Pancreas (tissue), 10 donors: ENCODE measurements around the gene SPNS2. TPM values are rescaled to one million over a fixed set of nuclear protein-coding genes. Genes with fewer than 3 reads are reported as not detected.
A peak's percentile ranks its signal among the peaks of the same experiment; 100 is the strongest.

ENCODE experiments used
- ATAC-seq, 4 donors: fragments of 200-7000 bp; cut with Tn5 transposase; one replicate each; pipeline versions ENCODE4 v1.8.0 to v1.9.1; 2020; ENCODE audit warnings: mild to moderate bottlenecking in 4 of 4, moderate library complexity in 4 of 4
- DNase-seq, 6 donors: peaks; one replicate each; pipeline ENCODE4 v3.0.0-alpha.2; 2020
- FAIRE-seq: peaks from 2 replicates; lab custom pipeline; 2012; peaks lifted over from hg19 to GRCh38; lab: Jason Lieb, UNC
- H3K27ac ChIP-seq, 4 donors: fragments of 200-600 bp; sonication (generic); 1 replicate in 3 of 4; 2 replicates in 1 of 4; pipeline versions ENCODE4 v1.5.0 to v1.8.0; 2020
- H3K27me3 ChIP-seq, 4 donors: fragments of 200-600 bp; one replicate each; pipeline ENCODE4 v1.8.0; 2021
- H3K36me3 ChIP-seq, 3 donors: fragments of 200-600 bp; sonication (generic) in 1 of 3; one replicate each; pipeline versions ENCODE4 v1.5.0 to v1.8.0; 2020 to 2021
- H3K4me1 ChIP-seq, 3 donors: fragments of 200-600 bp; one replicate each; pipeline ENCODE4 v1.8.0; 2021
- H3K4me3 ChIP-seq, 4 donors: fragments of 200-600 bp; sonication (generic) in 2 of 4; one replicate each; pipeline versions ENCODE4 v1.5.0 to v1.8.0; 2020 to 2021
- H3K9me3 ChIP-seq, 4 donors: fragments of 200-600 bp; one replicate each; pipeline ENCODE4 v1.8.0; 2021
- CTCF ChIP-seq, 4 donors: fragments of 200-600 bp; sonication (generic) in 3 of 4; IDR thresholded peaks; one replicate each; pipeline versions ENCODE4 v1.5.0 to v1.8.0; 2021; ENCODE audit warnings: antibody characterized with exemption in 4 of 4
- WGBS, 2 donors: extraction: QIAGEN DNeasy Blood & Tissue Kit; methylation state at CpG; one replicate each; pipeline ENCODE4 v1.1.7; 2013; 5-methylcytosine and 5-hydroxymethylcytosine counted together
- intact Hi-C, 3 donors: fragments of 100-400 bp; cut with DNase I; formaldehyde crosslinking; loops; one replicate each; pipeline versions ENCODE4 v1.11.1 to v1.14.2; 2022
- polyA plus RNA-seq, 2 donors: library from polyadenylated mRNA; stranded (reverse); fragments of 200-250 nt; gene quantifications; one replicate each; pipeline ENCODE4 v1.2.3, GENCODE V29; 2013
- total RNA-seq, 6 donors: library from RNA; stranded (reverse); fragmentation: NEBNext Ultra II Directional in 4 of 6; extraction: Animal tissue kit (Norgen Biotek cat#: 25700) in 4 of 6; gene quantifications; one replicate each; pipeline versions ENCODE4 v1.2.1 to v1.2.4, GENCODE V29; 2021 to 2023
- donor health status: healthy with polysubstance abuse.
- donor health status: DM: no; HTN: no; CAD: no; lungs with moderate emphysema.
- donor health status: DM: no; HTN: no; CAD: no.
- donor health status: control.
- donor health status: control.
- donor health status: Bipolar disorder and iron deficiency.
- donor health status: DM: yes; HTN: yes; CAD: no.
- donor health status: DM: no; HTN: no; CAD: no.
- donor health status: DM: no; HTN: no; CAD: no.
- donor health status: DM: yes; HTN: yes; CAD: no.

Gene SPNS2
- total and polyA plus RNA-seq, 8 donors: 7.6 to 51.7 (median 20.8) TPM

GRCh38 chr17:4515501-4515900, 16.8 kb downstream of the SPNS2 start:
- peaks cover 24 to 48% (median 44%) of the 10 kb centered on the region in 3 donors for H3K4me1 ChIP-seq
- TF ChIP-seq CTCF (IDR thresholded peaks at IDR 0.05): no peak
- no peaks in the 10 kb centered on the region for H3K27me3 ChIP-seq
- FAIRE-seq (no peak), ATAC-seq (peak; percentile 83 to 89 (median 86)), DNase-seq (peak; percentile 87 to 99 (median 95))
- no peak overlapping the region for H3K4me3 ChIP-seq
- 21 to 22% methylated on average over 5 of the region's 5 CpGs for WGBS, 2 donors
- intact Hi-C loops: no loop called here
- H3K9me3 ChIP-seq: no peaks in the 10 kb centered on the region
- no peaks in the 10 kb centered on the region for H3K36me3 ChIP-seq
- peak overlapping the region; percentile 58 to 86 (median 71) for H3K27ac ChIP-seq

GRCh38 chr17:4516735-4517134, 18.1 kb downstream of the SPNS2 start:
- H3K4me1 ChIP-seq: peaks cover 29 to 56% (median 44%) of the 10 kb centered on the region in 3 donors
- FAIRE-seq (no peak), ATAC-seq (no peak), DNase-seq (no peak)
- H3K9me3 ChIP-seq: no peaks in the 10 kb centered on the region
- intact Hi-C loops: no loop called here
- peak overlapping the region in 2 of 4 donors; percentile 73 to 86 for H3K27ac ChIP-seq
- no peak overlapping the region for H3K4me3 ChIP-seq
- H3K36me3 ChIP-seq: no peaks in the 10 kb centered on the region
- WGBS, 2 donors: 73 to 77% methylated on average over 11 of the region's 11 CpGs
- TF ChIP-seq CTCF (IDR thresholded peaks at IDR 0.05): no peak
- no peaks in the 10 kb centered on the region for H3K27me3 ChIP-seq

- intact Hi-C loops: no loop called here
- Histone ChIP-seq H3K4me3 (no peak overlapping the region), H3K27me3 (no peaks in the 10 kb centered on the region), H3K4me1 (peaks cover 20 to 49% (median 36%) of the 10 kb centered on the region in 3 donors), H3K27ac (peak overlapping the region; percentile 33 to 87 (median 66)), H3K9me3 (no peaks in the 10 kb centered on the region), H3K36me3 (no peaks in the 10 kb centered on the region)
- WGBS, 2 donors: 82 to 89% methylated on average over 10 of the region's 10 CpGs
- FAIRE-seq: no peak
- DNase-seq: peak in 1 of 6 donors; percentile 55
- no peak for ATAC-seq
- TF ChIP-seq CTCF (IDR thresholded peaks at IDR 0.05): no peak
These were observed 20.2 kb downstream of the SPNS2 start for GRCh38 chr17:4518901-4519300.

- H3K27ac ChIP-seq: peak overlapping the region; percentile 33 to 87 (median 66)
- DNase-seq: peak; percentile 49 to 83 (median 68)
- intact Hi-C loops: no loop called here
- no peak for TF ChIP-seq CTCF (IDR thresholded peaks at IDR 0.05)
- H3K27me3 ChIP-seq: no peaks in the 10 kb centered on the region
- FAIRE-seq: no peak
- peak in 3 of 4 donors; percentile 6 to 34 (median 8) for ATAC-seq
- H3K4me3 ChIP-seq: no peak overlapping the region
- no peaks in the 10 kb centered on the region for H3K9me3 ChIP-seq
- H3K36me3 ChIP-seq: no peaks in the 10 kb centered on the region
- H3K4me1 ChIP-seq: peaks cover 15 to 44% (median 32%) of the 10 kb centered on the region in 3 donors
- WGBS, 2 donors: 59 to 68% methylated on average over 14 of the region's 14 CpGs
These were observed 20.7 kb downstream of the SPNS2 start for GRCh38 chr17:4519361-4519788.
